Measurements from ENCODE around the gene TSPAN5.

The TSPAN5 gene

GRCh38 chr4:98566361-98567008 is 91.9 kb downstream of the TSPAN5 start:
- Histone ChIP-seq H3K36me3 (ENCODE audit: low read length) (no peaks in the 10 kb centered on the region), H3K27me3 (ENCODE audit: low read length) (no peaks in the 10 kb centered on the region), H3K79me2 (ENCODE audit: insufficient read depth, low read length) (no peaks in the 10 kb centered on the region), H3K4me3 (ENCODE audit: insufficient read depth, low read length, poor library complexity, severe bottlenecking) (no peak overlapping the region), H4K20me1 (ENCODE audit: low read depth, low read length) (no peaks in the 10 kb centered on the region), H2AFZ (ENCODE audit: low read depth, low read length, severe bottlenecking) (no peak overlapping the region), H3K9ac (ENCODE audit: low read length) (no peak overlapping the region), H3K27ac (ENCODE audit: low read depth, low read length) (no peak overlapping the region), H3K9me2 (replicated peaks; ENCODE audit: insufficient read depth, low read length) (no peaks in the 10 kb centered on the region), H3K4me2 (ENCODE audit: low read depth, low read length, poor library complexity, severe bottlenecking) (no peak overlapping the region), H3K9me3 (ENCODE audit: insufficient read depth, low read length) (no peaks in the 10 kb centered on the region), H3F3A (ENCODE audit: insufficient read depth) (no peaks in the 10 kb centered on the region)
- TF ChIP-seq CTCF (IDR thresholded peaks at IDR 0.05; ENCODE audit: insufficient read depth, low read length, poor library complexity, severe bottlenecking) (no peak), EZH2phosphoT487 (conservative IDR thresholded peaks at IDR 0.05; ENCODE audit: low read length) (no peak)

- Histone ChIP-seq H3K27me3 (ENCODE audit: low read length) (no peaks in the 10 kb centered on the region), H3K4me2 (ENCODE audit: low read depth, low read length, poor library complexity, severe bottlenecking) (no peak overlapping the region), H2AFZ (ENCODE audit: low read depth, low read length, severe bottlenecking) (no peak overlapping the region), H3K9ac (ENCODE audit: low read length) (no peak overlapping the region), H3K9me2 (replicated peaks; ENCODE audit: insufficient read depth, low read length) (no peaks in the 10 kb centered on the region), H3K79me2 (ENCODE audit: insufficient read depth, low read length) (no peaks in the 10 kb centered on the region), H3K4me3 (ENCODE audit: insufficient read depth, low read length, poor library complexity, severe bottlenecking) (no peak overlapping the region), H4K20me1 (ENCODE audit: low read depth, low read length) (no peaks in the 10 kb centered on the region), H3K27ac (ENCODE audit: low read depth, low read length) (no peak overlapping the region), H3K36me3 (ENCODE audit: low read length) (no peaks in the 10 kb centered on the region), H3K9me3 (ENCODE audit: insufficient read depth, low read length) (no peaks in the 10 kb centered on the region), H3F3A (ENCODE audit: insufficient read depth) (no peaks in the 10 kb centered on the region)
- TF ChIP-seq EZH2phosphoT487 (conservative IDR thresholded peaks at IDR 0.05; ENCODE audit: low read length) (no peak), CTCF (IDR thresholded peaks at IDR 0.05; ENCODE audit: insufficient read depth, low read length, poor library complexity, severe bottlenecking) (no peak)
These were observed 92.6 kb downstream of the TSPAN5 start for GRCh38 chr4:98565681-98566301.

- no peak for TF ChIP-seq EZH2phosphoT487 (conservative IDR thresholded peaks at IDR 0.05; ENCODE audit: low read length)
- no peak for TF ChIP-seq CTCF (IDR thresholded peaks at IDR 0.05; ENCODE audit: insufficient read depth, low read length, poor library complexity, severe bottlenecking)
- H3K9ac ChIP-seq (ENCODE audit: low read length), result no peak overlapping the region
- no peaks in the 10 kb centered on the region for H3F3A ChIP-seq (ENCODE audit: insufficient read depth)
- no peak overlapping the region for H3K27ac ChIP-seq (ENCODE audit: low read depth, low read length)
- no peak overlapping the region for H3K4me3 ChIP-seq (ENCODE audit: insufficient read depth, low read length, poor library complexity, severe bottlenecking)
- no peak overlapping the region for H2AFZ ChIP-seq (ENCODE audit: low read depth, low read length, severe bottlenecking)
- H3K4me2 ChIP-seq (ENCODE audit: low read depth, low read length, poor library complexity, severe bottlenecking), result no peak overlapping the region
- no peaks in the 10 kb centered on the region for H3K27me3 ChIP-seq (ENCODE audit: low read length)
- H3K9me2 ChIP-seq (replicated peaks; ENCODE audit: insufficient read depth, low read length), result no peaks in the 10 kb centered on the region
- H3K36me3 ChIP-seq (ENCODE audit: low read length), result no peaks in the 10 kb centered on the region
- H3K79me2 ChIP-seq (ENCODE audit: insufficient read depth, low read length), result no peaks in the 10 kb centered on the region
- H3K9me3 ChIP-seq (ENCODE audit: insufficient read depth, low read length), result no peaks in the 10 kb centered on the region
- H4K20me1 ChIP-seq (ENCODE audit: low read depth, low read length), result no peaks in the 10 kb centered on the region
These were observed 93.6 kb downstream of the TSPAN5 start for GRCh38 chr4:98564852-98565251.

All from SU-DHL-6 (cell line).